HG03565 (cell line): Measurements from ENCODE around the gene MVB12B.
A peak's percentile ranks its signal among the peaks of the same experiment; 100 is the strongest.

Experiments used
- ATAC-seq: cut with Tn5 transposase; IDR thresholded peaks from one replicate; pipeline ENCODE4 v1.9.1; 2021; ENCODE audit warnings: mild to moderate bottlenecking, moderate library complexity; ENCODE audit not compliant: unreplicated experiment

The MVB12B gene

DNA sequence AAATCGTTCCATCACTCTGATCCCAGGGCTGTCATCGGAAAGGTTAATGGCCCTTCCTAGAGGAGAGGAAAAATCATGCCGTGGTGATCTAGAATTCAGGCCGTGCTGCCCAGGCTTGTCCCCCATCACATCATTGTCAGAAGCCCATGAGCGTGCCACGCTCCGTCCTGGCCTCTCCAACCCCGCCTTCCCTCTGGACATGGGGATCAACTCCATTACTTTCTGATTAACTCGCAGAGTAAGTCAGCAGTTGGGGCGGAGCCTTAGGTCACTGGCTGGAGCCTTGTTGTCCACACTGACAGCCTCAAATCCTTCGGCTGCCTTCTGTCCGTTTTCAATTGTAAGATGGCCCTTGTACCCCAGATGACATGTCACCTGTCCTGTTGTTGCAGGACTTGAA is 75.0 kb downstream of the MVB12B start:
- ATAC-seq = no peak

DNA sequence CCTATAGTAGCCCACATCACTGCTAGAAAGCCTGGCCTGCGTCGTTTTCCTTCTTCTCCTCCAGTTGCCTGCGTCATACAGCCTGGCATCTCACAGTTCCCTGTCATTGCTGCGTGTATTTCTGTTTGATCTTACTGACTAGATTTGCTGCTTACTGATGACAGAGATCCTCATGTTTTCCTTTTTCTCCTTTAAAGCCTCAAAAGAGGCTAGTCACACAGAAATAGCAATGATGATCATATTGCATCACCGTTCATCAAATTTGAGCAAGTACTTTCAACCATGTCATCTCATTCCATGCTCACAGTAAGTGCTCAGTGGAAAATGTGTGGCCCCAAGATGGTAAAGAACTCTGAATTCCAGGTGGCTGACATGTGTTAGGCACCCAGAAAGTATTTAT is 76.8 kb downstream of the MVB12B start:
- ATAC-seq = no peak

DNA sequence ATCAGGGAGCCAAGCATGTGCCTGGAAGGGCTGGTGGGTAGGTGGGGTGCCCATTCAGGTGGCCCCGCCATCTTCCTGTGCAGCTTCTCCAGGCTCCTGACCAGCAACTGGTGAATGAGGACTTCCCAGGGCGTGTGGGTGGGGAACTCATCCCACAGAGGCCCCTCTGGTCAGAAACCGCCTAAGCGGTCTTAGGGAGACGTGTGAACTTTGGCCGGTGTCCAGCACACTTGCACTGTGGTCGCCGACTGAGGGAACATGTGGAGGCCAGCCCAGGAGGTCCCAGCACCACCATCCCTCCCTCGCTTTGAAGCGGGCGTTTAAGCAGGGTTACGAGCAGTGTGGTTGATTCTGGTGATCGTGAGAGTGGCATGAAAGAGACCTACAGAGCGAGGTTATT is 77.8 kb downstream of the MVB12B start:
- no peak for ATAC-seq

DNA sequence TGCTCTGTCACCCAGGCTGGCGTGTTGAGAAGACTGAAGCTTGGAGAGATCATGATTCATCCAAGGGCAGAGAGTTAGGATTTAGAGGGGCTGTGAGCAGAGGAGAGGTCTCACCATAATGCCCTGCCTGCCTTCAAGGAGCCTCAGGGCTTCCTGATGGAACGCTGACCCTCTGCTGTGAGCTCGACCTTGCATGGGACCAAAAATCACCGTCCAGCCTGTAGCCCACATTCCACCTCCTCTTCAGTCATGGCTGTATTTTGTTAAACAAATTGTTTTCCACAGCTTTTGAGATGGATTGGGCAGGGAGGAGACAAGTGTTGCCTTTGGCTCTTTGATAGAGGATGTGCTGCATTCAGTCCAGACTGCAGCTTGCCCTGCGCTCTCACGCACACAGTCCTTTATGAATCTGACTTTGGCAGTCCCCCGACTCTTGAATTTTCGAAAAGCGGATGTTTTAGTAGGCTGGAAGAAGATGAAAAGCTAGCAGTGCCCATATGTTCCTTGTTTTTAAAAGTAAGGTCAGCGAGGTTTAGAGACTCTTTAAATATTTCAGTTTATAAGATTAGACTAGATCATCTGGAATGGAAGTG is 79.5 kb downstream of the MVB12B start:
- ATAC-seq = no peak

DNA sequence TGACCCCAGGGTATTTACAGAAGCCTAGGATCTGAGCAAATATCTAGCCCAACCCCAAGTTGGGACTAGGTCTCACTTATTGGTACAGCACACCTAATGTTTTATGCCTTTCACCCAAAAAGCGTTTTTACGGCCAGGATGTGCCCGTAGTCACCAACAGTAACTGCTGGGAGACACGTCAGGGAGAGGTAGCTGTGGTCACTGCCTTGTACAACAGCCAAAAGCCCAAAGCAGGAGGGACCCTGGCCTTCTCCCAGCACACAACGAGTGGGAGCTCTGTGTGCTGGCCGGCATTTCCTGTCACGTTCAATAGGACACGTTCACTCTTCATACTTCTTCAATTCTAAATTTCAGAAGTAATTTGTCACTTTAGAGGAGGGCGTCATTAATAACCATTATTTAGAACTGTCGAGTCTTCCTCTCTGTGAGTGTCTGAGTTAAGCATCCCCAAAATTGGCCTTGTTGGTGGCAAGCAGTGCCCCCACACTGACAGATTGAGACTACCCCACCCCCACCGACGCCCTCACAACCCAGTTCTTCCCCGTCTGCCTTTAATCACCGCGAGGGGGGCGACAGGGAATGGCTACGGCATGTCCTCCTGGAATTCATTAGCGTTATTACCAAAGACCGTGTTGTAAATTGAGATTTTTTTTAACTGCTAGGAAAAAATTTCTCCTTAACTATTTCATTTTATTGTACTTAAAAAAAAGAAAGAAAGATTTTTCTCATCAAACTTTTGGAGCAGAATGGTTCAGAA is 80.7 kb downstream of the MVB12B start:
- no peak for ATAC-seq

DNA sequence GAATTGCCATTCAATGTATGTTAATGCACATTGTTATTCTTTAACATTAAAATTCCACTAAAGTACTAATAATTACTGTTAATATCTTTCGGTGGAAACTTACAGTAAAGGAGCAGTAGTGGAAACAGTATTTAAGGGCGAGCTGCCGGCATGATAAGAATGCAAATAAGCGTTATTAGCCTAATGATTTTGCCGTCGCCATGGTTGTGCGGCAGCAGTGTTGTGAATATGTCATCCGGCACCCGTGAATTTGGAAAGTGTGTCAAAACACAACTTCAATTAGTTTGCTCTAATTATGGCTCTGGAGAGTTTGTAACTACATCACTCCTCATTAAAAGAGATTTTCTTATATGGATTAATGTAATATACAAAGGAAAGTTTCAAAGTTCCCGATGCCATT is 81.4 kb downstream of the MVB12B start:
- ATAC-seq = no peak

DNA sequence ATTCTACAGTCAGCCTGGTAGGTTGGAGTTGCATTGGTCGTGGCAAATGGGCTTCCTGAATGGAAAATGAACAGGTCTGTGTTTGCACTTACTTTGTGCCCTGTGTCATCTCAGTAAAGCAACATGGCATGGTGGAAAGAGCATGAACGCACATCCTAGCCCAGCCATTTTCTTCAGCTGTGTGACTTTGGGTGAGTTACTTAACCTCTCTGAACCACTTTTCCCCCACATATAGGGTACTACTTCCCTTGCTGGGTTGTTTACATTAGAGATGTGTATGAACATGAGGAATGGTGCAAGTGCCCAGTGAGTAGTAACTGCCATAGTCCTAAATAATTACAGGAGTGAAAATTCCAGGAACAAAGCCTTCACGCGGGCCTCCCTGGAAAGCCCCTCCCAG is 83.6 kb downstream of the MVB12B start:
- ATAC-seq = no peak

DNA sequence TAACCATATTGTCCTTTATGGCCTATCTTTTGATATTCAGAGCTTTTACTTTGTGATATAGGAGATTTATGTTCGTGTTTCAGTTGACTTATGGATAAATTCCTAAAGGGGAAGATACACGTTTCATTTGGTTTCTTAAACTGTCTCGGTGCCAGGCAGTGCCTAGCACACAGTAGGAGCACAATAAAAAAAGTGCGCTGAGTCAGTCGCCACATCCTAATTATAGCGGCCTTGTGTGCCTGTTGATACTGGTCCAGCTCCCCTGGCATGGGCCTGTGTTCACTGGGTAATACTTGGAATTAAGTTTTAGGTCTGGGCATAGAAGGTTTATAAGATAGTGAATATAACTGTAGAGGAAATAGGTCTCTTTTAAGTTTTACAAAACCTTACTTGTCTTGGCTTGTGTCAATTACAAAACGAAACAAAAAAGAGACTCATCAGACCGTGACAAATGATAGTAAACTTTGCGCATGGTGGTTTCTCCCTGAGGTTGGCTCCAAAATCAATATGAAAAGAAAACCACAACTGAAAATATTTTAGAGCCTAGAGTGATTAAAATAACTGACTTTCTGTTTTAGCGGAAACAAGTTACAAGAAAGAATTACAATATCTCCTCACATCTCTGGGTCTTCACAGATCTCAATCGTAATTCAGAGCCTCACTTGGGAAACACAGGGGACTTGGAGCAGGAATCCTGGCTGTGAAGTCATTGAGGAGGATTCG is 84.8 kb downstream of the MVB12B start:
- peak; percentile 53 for ATAC-seq

DNA sequence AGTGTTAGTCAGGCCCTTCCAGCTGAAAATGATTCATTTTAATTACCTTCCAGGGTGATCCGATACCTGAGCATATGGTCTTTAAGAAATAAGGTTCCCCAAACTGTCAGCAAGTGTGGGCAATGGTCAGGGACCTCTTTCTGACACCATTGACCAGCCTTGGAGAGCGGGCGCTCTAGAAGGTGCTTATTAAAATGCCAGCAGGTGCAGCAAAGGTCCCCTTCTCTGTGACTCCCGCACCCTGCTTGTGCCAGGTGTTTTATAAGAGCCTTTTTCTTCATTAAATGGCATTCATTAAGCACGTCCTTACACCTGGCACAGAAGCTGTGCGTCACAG is 85.3 kb downstream of the MVB12B start:
- peak; percentile 19 for ATAC-seq

DNA sequence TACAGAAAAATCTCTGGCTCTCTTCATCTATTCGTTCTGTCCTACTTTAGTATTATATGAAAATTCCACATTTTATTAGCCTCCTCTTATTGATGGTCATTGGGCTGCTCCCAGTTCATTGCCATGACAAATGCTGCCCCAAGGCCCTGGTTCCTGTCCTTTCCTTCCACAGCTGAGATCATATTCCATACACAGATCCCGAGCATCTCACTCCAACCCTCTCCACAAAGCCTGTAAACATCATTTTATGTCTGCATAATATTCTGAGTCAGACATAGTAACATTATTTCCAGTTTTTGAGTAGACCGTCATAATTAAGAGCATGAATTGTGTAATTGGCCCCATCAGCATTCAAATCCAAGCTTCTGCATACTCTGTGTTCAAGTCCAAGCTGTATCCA is 86.3 kb downstream of the MVB12B start:
- ATAC-seq = no peak

DNA sequence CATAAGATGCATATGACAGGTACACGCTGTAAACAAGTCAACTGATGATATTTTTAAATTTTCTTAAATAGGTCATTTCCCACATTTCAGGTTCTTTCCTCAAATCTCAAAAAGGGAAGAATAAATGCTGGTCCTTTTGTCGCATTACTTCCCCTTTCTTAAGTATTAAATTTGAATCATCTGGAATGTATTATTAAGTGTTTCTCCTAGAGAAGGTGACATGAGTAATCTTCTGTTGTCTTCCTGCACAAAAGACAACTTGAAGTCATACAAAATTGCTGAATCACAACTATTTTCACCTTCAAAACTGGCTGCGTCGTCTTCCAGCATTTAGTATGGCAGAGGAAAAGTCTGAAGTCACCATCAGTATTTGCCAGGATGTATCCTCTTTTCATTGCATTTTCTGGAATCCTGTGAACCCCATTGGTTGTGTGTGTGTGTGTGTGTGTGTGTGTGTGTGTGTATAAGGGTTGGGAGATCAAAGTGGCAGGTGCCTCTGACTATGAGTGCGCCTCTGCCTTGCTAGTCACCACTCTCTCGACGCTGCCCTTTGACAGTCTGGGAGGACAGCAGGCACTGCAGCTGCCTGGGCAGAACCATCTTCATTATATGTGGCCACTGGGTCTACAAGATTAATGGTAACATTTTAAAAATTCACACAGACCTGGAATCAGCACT is 86.9 kb downstream of the MVB12B start:
- no peak for ATAC-seq

DNA sequence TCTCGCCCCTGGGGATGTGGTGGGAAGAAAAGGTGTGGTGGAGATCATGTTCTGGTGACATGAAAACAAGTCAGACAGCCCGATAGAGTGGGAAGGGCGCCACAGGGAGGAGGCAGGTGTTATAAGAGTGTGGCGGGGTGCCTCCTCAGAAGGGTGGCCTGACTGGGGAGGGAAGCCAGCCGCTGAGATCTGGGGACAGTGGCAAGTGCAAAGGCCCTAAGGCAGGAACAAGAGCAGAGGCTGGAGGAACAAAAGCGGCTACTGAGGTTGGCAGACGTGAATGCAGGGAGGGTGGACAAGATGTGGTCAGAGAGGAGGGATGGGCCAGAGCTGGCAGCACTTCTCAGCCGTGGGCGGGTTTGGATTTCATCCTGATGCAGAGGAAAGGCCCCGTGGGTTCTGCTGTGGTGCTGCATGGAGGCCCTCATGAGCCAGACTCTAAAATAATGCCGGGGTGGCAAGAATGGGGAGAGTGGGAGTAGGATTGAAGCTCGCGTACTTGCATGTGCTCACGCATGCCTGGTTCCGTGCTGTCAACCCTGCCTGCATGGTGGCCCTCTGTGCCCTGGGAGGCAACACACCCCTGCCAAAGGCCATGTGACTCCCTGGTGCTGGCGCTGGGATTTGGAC is 89.2 kb downstream of the MVB12B start:
- ATAC-seq = no peak

DNA sequence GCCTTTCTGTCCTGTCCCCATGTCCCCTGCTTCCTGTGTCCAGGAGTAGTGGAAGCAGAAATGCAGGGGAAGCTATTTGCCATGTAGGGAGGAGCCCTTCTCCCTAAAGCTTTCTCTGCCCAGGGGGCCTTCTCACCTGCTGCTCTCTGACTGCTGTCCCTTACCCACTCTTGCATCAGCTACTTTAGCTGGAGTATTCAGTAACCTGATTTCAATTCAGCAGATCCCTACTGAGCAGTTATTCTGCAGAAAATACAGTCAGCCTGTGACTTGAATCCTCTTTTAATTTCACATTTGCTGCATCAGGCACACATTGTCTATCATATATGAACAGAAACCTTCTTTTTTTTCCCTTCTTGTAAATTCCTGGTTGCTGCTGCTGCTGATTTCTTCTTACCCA is 90.4 kb downstream of the MVB12B start:
- ATAC-seq = no peak

DNA sequence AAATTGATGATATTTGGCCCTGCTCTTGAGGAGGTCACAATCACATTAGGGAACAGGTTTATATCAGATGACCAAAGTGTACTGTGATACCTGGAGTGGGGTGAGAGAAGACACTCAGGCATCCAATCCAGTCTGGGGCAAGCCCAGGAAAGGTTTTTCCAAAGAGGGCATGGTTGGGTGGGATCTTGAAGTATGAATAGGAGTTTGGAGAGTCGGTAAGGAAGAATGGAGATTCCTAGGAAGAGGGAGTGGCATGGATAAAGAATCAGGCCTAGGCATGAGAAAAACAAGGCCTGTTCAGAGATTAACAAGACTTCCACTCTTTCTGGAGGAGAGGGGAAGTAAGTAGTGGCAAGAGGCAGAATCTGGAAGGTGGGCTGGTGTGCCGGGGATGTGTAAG is 91.1 kb downstream of the MVB12B start:
- ATAC-seq = no peak

DNA sequence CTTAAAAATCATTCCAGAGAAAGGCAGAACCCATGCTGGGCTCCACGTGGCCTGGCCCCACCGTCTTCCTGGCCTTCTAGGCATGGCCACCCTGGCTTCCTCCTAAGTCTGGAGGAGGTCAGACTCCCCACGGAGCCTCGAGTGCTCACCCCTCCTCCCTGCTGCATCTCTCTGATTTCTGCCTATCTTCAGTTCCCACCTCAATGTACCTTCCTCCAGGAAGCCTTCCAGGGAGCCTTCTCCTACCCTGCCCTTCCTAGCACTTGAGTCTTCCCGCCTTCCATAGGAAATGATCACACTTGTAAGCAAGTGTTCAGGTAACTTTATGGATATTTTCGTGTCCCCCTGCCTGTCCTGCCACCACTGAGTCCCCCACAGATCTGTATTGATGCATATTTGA is 92.0 kb downstream of the MVB12B start:
- no peak for ATAC-seq

DNA sequence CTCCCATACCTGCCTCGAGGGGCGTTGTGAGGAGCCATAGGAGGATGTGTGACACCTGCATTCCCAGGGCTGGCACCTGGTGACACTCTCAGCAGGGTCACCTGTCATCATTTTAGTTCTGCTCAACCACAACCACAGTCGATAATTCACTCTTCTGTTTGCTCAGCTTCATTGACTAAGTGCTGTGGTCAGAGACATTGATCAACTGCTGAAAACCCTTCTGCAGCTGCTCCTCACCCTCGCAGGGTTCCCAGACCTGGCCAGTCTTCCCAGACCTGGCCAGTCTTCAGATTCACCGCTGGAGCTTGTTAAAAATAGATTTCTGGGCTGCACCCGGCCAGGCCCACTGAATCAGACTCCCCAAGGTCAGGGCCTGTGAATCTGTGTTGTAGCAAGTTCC is 92.8 kb downstream of the MVB12B start:
- no peak for ATAC-seq

DNA sequence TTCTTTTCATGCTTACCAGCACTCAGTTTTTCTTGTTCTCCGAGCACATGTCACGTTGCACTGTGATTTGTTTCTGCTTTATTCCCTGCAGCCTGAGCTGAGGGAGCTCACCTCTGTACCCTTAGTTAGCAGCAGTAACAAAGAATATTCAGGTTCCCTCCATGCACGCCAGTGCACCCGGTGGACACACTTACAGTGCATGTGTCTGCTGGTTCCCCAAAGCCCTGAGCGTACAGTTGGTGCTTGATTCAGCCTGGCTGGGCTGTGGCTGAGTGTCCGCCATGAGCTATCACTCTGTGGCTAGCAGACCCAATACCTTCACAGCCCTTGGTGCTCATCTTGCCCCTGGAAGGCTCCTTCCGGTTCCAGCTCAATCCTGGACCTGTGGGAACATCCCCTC is 93.5 kb downstream of the MVB12B start:
- no peak for ATAC-seq

DNA sequence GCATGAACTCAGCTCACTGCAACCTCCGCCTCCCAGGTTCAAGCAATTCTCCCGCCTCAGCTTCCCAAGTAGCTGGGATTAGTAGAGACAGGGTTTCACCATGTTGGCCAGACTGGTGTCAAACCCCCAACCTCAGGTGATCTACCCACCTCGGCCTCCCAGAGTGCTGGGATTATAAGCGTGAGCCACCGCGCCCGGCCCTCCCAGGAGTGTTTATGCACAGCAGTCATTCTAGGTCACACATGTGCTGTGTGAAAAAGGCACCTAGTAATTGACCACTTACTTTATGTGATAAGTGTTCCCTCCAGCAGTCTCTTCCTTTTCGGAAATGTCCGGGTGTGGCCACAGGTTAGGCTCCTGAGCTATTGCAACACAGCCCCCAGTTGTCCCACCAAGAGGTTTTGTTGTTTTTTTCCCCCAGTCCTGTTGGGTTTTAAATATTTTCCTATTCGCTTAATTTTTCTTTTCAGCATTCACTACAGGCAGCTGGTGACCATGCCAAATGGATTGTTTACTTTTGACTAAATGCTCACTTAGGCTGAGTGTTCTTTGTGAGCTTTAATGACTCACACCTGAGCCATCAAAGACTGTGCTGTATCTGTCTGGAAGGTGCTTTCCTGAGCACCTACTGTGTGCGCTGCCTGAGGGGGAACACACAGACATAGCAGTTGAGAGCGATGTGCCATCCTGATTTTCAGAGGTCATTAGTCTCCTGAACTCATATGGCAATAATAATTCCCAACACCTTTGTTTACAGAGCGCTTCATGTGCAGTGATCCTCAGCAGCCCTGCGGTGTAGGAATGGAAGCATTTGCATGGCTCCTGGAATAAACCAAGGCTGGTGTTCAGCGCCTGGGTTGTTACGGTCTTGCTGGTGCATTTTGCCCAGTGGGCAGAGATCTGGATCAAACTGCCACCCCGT is 94.3 kb downstream of the MVB12B start:
- no peak for ATAC-seq

DNA sequence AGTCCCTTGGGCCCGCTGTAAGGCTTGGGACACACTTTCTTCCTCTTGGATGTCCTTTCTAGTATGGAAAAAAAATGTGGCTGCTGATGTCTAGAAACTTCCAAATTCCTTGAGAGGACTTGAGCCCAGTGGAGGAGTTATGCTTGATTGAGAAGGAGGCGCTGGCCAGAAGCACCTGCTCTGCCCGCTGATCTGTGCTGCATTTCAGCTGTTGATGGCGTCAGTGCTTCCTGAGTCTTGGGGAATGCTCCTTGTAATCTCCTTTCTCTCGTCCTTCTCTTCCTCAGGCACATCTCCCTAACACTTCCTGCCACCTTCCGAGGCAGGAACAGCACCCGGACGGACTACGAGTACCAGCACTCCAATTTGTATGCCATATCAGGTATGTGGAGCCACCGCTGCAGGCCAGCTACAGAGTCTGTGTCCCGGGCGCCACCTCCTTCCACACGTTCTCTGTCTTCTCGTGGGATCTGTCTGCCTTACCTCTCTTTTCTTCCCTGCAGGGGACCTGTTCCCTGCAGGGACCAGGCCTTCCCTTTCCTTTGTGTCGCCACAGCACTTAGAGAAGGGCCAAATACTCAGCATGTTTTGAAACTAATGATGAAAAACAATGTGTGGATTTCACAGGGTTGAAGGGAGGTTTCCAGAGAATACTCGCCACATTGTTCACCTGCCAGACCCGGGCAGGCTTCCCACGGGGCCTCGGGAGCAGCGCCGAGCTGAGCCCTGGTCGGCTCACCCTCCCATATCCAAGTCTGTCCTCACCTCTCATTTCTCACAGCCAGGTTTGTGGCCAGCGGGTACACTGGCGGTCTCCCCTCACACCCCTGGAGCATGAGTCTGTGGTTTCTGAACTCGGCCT is 95.2 kb downstream of the MVB12B start:
- ATAC-seq = no peak
